Measurements from ENCODE around the gene CBL.

The CBL gene

DNA sequence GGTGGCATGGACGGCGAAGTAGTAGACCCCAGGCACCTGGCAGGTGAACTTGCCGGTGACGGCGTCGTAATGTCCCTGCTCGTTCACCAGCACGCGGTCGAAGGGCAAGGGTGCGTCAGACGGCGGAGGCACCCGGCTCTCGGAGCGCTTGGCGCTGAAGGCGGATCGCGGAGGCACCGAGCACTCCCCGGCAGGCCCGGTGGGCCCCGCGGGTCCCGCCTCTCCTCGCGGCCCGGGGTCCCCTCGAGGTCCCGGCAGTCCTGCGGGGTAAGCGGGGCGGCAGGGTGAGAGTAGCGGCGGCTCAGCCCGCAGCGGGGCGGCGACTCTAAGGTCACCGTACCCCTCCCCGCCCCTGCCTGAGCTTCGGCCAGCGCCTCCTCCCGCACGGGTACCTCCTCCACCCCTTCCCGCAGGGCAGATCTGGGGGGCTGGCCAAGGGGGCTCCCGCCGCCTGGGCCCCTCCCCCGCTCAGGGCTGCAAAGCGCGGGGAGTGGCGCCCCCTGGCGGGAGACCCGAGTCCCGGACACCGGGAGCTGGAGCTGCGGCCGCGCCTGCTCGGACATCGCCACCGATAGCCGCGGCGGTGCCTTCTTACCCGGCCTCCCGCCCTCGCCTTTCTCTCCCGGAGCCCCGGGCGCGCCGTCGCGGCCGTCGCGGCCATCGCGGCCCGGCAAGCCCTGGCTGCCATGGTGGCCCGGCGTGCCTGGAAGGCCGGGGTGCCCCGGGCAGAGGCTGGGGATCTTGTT lies 133.6 kb downstream of the CBL start:
- Mint-ChIP-seq H3K27me3 (peaks cover 46% of the 10 kb centered on the region), H3K4me3 (peak overlapping the region; percentile 27), H3K4me1 (ENCODE audit: low read depth) (peaks cover 44% of the 10 kb centered on the region), H3K27ac (no peak overlapping the region), H3K9me3 (no peaks in the 10 kb centered on the region), H3K36me3 (ENCODE audit: low read depth) (peaks cover 28% of the 10 kb centered on the region)
- no peak for DNase-seq

DNA sequence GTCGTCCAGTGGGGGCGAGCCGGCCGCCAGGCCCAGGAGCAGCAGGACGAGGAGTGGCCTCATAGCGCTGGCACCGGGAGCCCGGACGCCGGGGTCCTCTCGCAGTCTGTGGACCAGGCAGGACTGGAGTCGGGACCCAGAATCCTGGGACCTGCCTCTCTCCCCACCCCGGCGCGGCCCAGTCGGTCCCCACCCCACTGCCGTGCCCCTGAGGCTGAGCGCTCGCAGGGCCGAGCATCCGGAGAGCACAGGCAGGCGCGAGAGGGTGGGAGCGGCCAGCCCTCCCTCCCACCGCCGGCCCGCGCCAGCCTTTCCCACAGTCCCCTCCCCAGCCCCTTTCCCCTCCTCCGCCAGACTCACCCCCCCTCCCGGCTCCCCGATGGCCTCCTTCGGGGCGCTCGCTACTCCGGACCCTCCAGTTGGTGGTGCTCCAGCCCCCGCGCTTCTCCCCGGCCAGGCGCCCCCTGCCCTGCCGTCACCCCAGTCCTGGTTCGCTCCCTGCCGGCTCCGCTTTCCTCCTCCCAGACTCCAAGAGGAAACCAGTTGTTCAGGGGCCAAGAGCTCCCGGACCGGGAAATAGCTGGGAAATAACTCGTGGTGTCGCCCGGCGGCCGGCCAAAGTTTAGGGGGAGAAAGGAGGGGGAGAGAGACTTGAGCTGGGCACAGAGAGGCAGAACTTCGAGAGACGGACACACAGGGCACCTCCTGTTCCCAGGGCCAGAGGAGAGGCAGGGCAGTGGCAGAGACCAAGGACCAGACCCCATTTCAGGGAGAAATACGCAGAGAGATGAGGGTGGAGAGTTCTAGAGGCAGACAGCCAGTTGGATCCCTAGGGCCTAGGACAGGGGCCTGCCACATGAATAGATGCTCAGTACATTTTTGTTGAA lies 134.4 kb downstream of the CBL start, which contains the start of gene C1QTNF5:
TSS of gene C1QTNF5 (minus strand) at position 549 of the 887 bp plus-strand sequence. CDS start at position 63, 486 bp downstream.
- no peaks in the 10 kb centered on the region for H3K9me3 Mint-ChIP-seq
- H3K4me1 Mint-ChIP-seq (ENCODE audit: low read depth) = peaks cover 36% of the 10 kb centered on the region
- DNase-seq = no peak
- H3K36me3 Mint-ChIP-seq (ENCODE audit: low read depth) = peaks cover 22% of the 10 kb centered on the region
- no peak within 1 kb of the TSS for H3K4me3 Mint-ChIP-seq
- peaks cover 53% of the 10 kb centered on the region for H3K27me3 Mint-ChIP-seq
- no peak within 1 kb of the TSS for H3K27ac Mint-ChIP-seq

DNA sequence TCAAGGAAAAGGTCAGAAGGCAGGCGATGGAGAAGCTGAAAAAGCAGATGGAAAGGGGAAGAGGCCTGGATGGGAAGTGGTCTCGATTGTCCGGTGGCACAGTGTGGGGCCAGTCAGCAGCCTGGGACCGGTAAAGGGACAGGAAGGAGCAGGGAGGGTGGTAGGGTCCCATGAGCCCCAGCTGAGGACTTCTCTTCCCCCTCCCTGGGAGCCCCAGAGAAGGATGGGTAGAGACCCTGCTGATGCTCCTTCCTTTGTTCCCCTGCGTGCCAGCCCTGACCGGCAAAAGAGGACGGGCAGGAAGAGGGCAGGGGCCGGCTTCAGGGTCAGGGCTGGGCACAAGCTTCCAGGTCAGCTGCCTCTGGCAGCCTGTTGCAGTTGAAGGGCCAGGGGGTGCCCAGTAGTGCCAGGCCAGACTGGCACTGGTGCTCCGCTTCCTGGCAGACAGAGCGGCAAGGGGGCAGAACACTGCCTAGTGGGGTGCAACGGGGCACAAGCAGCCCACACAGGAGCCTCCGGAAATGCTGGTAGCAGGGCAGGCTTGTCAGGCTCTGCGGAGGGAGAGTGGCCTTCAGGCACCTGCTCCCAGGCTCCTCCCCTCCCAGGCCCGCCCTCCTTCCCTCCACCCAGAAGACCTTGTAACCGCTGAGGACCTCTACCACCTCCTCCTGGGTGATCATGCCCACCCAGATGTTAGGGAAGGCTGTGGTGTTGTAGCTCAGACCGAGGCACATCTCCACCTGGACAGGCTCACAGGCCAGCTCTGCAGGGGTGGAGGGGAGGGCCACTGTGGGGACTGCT lies 135.3 kb downstream of the CBL start:
- Mint-ChIP-seq H3K27me3 (peaks cover 57% of the 10 kb centered on the region), H3K36me3 (ENCODE audit: low read depth) (peaks cover 14% of the 10 kb centered on the region), H3K9me3 (no peaks in the 10 kb centered on the region), H3K4me3 (no peak overlapping the region), H3K27ac (no peak overlapping the region), H3K4me1 (ENCODE audit: low read depth) (peaks cover 27% of the 10 kb centered on the region)
- no peak for DNase-seq

DNA sequence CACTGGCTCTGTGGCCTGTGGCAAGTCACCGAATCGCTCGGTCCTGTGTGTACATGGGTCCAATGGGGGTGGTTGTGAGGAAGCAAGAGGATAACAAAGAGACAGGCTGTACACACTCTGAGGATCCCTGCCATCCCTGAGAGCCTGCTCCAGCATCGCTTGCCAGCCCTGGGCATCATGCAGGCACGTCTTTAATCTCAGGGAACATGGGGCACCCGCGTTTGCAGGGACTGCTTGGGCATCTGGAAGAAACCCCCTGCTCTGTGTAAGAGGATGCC lies 135.8 kb downstream of the CBL start:
- Mint-ChIP-seq H3K27ac (no peak overlapping the region), H3K36me3 (ENCODE audit: low read depth) (peaks cover 9% of the 10 kb centered on the region), H3K27me3 (peaks cover 60% of the 10 kb centered on the region), H3K9me3 (no peaks in the 10 kb centered on the region), H3K4me1 (ENCODE audit: low read depth) (peaks cover 23% of the 10 kb centered on the region), H3K4me3 (no peak overlapping the region)
- no peak for DNase-seq

DNA sequence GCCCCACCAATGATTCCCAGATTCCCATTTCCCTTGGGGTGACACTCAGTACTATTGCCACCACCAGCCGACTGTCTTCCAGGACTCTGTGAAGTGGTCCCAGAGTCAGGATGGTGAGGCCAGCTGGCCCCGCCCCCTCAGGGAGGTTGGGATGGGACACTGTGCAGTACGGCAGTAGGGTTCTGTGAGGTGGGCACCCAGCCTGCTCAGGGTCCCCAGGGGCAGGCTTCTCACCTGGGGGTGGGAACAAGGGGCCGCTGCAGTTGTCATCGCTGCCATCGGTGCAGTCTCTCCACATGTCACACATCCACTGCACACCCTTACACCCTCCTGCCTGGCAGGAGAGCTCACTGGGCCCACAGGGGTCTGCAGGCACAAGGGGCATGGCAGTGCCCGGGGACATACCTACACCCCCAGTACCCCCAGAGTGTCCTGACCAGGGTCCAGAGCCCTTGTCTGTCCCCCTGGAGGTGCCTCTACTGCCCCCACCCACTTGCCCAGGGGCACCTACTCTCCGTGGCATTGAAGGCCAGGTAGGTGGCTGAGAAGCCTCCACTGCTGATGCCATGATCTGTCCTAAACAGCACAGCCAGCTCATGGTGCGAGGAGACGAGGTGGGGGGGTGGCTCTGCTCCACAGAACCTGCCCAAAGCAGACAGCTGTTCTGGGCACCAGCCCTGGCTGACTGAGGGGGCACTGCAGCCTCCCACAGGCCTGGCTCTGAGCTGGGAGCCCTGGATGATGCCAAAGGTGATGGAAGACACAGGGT lies 136.4 kb downstream of the CBL start:
- H3K27me3 Mint-ChIP-seq = peaks cover 60% of the 10 kb centered on the region
- H3K36me3 Mint-ChIP-seq (ENCODE audit: low read depth) = peaks cover 3% of the 10 kb centered on the region
- H3K4me3 Mint-ChIP-seq = no peak overlapping the region
- no peak for DNase-seq
- no peak overlapping the region for H3K27ac Mint-ChIP-seq
- peaks cover 20% of the 10 kb centered on the region for H3K4me1 Mint-ChIP-seq (ENCODE audit: low read depth)
- H3K9me3 Mint-ChIP-seq = no peaks in the 10 kb centered on the region

DNA sequence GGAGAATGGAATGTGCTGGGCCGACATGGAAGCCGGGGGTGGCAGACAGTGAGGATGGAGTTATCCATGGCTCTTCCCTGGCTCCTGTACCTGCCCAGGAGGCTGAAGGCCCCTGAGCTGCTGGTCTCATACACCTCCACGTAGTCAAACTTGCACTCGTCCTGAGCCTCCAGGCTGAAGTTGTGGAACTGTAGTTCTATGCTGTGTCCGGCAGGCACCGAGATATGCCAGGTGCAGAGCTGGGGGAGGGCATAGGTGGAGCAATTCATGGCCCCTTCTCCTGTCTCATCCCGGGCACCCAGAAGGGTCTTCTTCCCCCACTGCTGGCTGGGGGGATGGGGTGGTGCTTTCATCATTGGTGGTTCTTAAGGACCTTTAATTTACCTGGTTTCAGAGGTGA lies 137.6 kb downstream of the CBL start:
- H3K9me3 Mint-ChIP-seq = no peaks in the 10 kb centered on the region
- peaks cover 10% of the 10 kb centered on the region for H3K4me1 Mint-ChIP-seq (ENCODE audit: low read depth)
- no peaks in the 10 kb centered on the region for H3K36me3 Mint-ChIP-seq (ENCODE audit: low read depth)
- DNase-seq = no peak
- no peak overlapping the region for H3K4me3 Mint-ChIP-seq
- no peak overlapping the region for H3K27ac Mint-ChIP-seq
- H3K27me3 Mint-ChIP-seq = peaks cover 55% of the 10 kb centered on the region

DNA sequence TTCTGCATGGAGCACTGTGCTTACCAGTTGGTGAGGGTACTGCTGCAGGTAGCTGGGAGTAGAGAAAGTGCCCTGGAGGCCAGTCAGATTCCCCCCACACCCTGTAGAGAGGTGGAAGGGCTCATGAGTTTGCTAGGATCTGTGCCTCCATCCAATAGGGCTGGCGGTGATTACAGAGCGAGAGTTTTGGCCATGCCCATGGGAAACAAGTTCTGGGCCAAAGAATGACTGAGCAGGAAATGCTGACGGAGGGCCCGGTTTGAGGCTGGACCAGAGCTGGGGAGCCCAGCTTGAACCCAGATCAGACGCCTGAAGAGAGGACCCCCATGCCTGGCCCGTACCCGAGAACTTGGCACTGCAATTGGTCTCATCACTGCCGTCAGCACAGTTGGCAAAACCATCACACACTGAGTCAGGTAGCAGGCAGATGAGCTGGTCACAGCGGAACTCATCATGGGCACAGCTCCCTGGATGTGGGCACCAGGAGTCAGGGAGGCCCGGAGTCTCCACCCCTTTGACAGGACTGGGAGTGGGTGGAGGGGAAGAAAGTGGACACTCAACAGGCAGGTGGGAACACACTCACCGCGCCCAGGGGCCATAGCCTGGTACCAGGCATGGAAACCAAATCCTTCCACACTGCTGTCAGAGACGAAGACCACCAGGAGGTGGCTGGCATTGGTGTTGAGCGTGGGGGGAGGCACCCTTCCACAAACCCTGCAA lies 138.3 kb downstream of the CBL start:
- Mint-ChIP-seq H3K4me3 (no peak overlapping the region), H3K4me1 (ENCODE audit: low read depth) (peaks cover 6% of the 10 kb centered on the region), H3K27ac (no peak overlapping the region), H3K36me3 (ENCODE audit: low read depth) (no peaks in the 10 kb centered on the region), H3K9me3 (no peaks in the 10 kb centered on the region), H3K27me3 (peaks cover 47% of the 10 kb centered on the region)
- DNase-seq = no peak

DNA sequence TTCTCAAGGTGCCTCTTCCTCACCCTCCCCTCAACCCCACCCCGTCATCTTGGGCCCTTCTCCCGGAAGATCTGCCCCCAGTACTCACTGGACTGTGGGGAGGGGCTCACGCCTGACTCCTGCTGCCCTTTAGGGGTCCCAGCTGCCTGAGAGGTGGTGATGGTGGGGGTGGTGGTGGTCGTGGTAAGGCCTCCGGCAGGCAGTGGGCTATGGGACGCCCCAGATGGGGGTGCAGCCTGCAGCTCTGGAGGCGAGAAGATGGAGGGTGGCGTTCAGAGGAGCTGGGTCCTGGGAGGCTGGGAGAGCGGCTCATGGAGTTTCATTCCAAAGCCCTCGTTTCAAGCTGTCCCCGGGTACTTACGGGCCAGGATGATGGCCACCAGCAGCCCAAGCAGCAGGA lies 139.5 kb downstream of the CBL start:
- Mint-ChIP-seq H3K27me3 (peaks cover 45% of the 10 kb centered on the region), H3K4me3 (no peak overlapping the region), H3K9me3 (no peaks in the 10 kb centered on the region), H3K27ac (no peak overlapping the region), H3K4me1 (ENCODE audit: low read depth) (peaks cover 8% of the 10 kb centered on the region), H3K36me3 (ENCODE audit: low read depth) (no peaks in the 10 kb centered on the region)
- no peak for DNase-seq

DNA sequence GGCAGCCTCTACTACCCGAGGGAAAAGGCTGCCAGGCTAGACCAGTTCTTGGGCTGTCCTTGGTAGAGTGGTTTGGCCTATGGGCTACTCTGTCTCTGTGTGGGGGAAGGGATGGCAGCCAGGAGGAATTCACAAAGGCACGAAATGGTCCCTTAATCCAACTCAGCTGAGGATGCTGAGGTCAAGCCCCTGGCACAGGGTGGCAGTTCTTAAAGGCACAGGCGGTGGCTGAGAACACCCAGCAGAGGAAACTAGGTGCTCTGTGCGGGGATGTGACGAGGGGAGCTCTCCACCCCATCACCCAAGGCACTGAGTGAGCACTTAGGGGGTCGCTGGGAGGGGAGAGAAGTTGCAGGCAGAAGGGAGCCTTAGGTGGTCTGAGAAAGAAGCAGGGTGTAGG lies 140.5 kb downstream of the CBL start, which contains the start of gene MFRP:
TSS of gene MFRP (minus strand) at position 101 of the 400 bp plus-strand sequence. CDS start 192 bp downstream, outside the sequence.
- Mint-ChIP-seq H3K9me3 (no peaks in the 10 kb centered on the region), H3K4me1 (ENCODE audit: low read depth) (peaks cover 2% of the 10 kb centered on the region), H3K4me3 (no peak within 1 kb of the TSS), H3K27ac (no peak within 1 kb of the TSS), H3K27me3 (peaks cover 40% of the 10 kb centered on the region), H3K36me3 (ENCODE audit: low read depth) (no peaks in the 10 kb centered on the region)
- DNase-seq = no peak

DNA sequence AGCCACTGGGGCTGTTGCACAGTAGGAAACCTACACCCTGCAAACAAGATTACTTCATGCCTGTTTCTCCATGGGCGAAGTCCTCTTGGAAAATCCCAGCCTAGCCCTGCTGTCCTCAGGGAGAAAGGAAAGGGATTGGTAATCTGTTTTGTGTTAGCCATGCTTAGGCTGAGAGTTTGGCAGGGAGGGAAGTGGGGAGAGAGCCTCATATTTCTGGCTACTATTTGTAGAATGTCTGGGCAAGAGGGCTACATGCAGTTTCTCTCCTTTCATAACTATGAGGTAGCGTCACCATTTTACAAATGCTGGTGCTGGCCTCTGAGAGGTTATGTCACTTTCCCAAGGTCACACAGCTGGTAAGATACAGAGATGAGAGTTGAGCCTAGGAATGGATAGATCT lies 141.1 kb downstream of the CBL start:
- Mint-ChIP-seq H3K27me3 (peaks cover 40% of the 10 kb centered on the region), H3K36me3 (ENCODE audit: low read depth) (no peaks in the 10 kb centered on the region), H3K9me3 (no peaks in the 10 kb centered on the region), H3K27ac (no peak overlapping the region), H3K4me1 (ENCODE audit: low read depth) (peaks cover 2% of the 10 kb centered on the region), H3K4me3 (no peak overlapping the region)
- no peak for DNase-seq

DNA sequence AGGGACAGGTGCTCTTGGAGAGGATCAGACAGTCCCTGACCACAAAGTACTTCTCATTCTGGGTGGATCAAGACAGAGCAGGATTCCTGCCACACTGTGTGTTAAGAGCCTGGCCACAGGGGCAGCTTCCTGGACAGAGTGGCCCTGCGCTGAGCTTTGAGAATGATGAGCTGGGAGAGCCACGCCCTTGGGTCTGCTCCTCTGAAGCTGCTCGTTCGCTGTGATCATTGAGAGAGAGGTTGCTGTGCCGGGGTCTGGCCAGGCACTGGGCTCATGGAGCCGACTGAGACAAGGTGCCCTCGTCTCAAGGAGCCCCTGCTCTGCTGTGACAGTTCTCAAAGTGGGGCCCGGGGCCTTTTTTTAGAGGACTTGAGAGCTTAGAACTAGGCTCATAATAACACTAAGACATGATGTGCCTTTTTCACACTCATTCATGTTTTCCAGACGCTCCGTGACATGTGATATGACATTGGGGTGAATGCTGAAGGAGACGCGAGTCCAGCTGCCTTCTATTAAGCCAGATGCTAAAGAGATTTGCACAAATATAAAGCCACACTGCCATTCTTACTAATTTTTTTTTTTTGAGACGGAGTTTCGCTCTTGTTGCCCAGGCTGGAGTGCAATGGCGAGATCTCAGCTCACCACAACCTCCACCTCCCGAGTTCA lies 141.9 kb downstream of the CBL start:
- H3K36me3 Mint-ChIP-seq (ENCODE audit: low read depth) = no peaks in the 10 kb centered on the region
- no peak overlapping the region for H3K27ac Mint-ChIP-seq
- peaks cover 42% of the 10 kb centered on the region for H3K27me3 Mint-ChIP-seq
- H3K4me3 Mint-ChIP-seq = no peak overlapping the region
- no peaks in the 10 kb centered on the region for H3K9me3 Mint-ChIP-seq
- H3K4me1 Mint-ChIP-seq (ENCODE audit: low read depth) = peaks cover 2% of the 10 kb centered on the region
- DNase-seq = no peak

DNA sequence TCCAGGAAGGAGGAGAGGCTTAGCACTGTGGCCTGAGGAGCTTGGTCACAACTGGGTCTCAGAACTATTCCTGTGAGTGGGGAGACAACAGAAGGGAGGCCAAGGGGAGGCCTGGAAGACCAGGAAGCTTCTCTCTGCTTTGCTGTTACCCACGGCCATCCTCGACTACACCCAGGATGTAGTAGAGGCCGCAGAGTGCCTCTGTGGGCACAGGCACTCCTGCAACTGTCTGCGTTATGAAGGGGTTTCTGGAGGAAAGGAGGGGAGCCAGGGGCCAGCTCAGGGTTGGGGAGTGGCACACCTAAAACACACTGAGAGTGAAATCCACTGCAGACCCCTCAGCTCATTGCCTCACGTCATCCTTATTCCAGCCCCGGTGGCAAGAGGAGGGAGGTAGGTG lies 144.2 kb downstream of the CBL start:
- Mint-ChIP-seq H3K9me3 (no peaks in the 10 kb centered on the region), H3K27me3 (peaks cover 40% of the 10 kb centered on the region), H3K36me3 (ENCODE audit: low read depth) (no peaks in the 10 kb centered on the region), H3K4me3 (no peak overlapping the region), H3K4me1 (ENCODE audit: low read depth) (peaks cover 2% of the 10 kb centered on the region), H3K27ac (no peak overlapping the region)
- DNase-seq = no peak

DNA sequence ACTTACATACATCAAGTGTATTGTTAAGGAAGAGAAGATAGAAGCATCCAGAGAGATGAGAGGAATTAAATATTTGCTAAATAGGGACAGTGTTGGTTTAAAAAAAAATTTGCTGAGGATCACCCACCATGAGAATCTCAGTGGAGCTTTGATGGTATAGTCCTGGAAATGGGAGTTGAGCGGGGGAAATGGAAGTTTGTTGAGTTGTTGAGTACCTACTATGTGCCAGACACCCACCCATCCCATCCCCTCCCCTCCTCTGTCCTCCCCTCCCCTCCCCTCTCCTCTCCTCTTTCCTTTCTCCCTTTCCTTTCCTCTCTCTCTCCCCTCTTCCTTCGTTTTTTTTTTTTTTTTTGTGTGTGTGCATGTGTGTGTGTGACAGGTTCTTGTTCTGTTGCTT lies 145.1 kb downstream of the CBL start:
- H3K36me3 Mint-ChIP-seq (ENCODE audit: low read depth) = no peaks in the 10 kb centered on the region
- peaks cover 45% of the 10 kb centered on the region for H3K27me3 Mint-ChIP-seq
- DNase-seq = no peak
- no peak overlapping the region for H3K27ac Mint-ChIP-seq
- H3K4me3 Mint-ChIP-seq = no peak overlapping the region
- no peaks in the 10 kb centered on the region for H3K9me3 Mint-ChIP-seq
- H3K4me1 Mint-ChIP-seq (ENCODE audit: low read depth) = peaks cover 4% of the 10 kb centered on the region
